ENCODE measurements around the gene RSAD1.

RSAD1 gene

DNA sequence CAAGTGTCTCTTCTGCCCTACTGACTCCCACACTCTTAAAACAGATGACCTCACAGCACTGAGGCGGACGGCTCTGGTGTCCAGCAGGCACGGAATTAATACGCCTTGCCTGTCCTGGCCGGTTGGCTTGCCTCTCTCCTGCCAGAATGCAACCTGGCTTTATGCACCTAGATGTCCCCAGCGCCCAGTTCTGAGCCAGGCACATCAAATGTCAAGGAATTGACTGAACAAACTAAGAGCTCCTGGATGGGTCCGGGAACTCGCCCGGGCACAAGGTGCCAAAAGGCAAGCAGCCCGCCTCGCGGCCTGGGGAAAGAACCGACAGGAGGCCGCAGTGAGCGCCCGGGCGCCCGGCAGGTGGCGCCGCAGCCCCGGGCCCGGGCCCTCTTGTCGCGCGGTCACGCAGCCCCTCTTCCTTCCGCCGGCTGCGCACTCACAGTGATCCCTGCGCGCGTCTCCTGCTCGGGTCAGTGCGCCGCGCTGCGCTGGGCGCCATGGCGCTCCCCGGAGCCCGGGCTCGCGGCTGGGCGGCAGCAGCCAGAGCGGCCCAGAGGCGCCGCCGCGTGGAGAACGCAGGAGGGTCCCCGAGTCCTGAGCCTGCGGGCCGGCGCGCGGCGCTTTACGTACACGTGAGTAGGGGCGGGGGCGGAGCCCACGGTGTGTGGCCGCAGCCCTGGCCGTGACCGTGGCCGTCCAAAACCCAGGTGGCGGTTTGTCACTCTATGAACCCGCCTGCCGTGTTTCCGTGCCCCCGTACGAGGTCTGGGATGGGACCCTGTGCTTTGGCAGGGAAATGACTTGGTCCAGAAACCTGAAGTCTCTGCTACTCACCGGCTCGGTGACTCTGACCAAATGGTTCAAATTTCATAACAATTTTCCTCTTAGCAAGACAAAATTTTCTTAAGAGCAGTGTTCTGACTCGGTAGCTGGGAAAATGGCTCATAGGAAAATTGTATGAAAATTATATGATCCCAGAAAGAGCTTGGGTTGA, at the start of gene RSAD1:
Gene RSAD1, plus strand, starts transcription at position 470 of the 991 bp plus-strand sequence. Its CDS starts 25 bp downstream, at position 495.
- Histone ChIP-seq H3K9ac (ENCODE audit: low read length) (peak within 1 kb of the TSS; percentile 78), H4K20me1 (ENCODE audit: low read depth, low read length) (no peaks in the 10 kb centered on the region), H3K9me3 (ENCODE audit: insufficient read depth, low read length) (no peaks in the 10 kb centered on the region), H3K27me3 (ENCODE audit: low read length) (no peaks in the 10 kb centered on the region), H3K9me2 (replicated peaks; ENCODE audit: insufficient read depth, low read length) (no peaks in the 10 kb centered on the region), H3K79me2 (ENCODE audit: insufficient read depth, low read length) (no peaks in the 10 kb centered on the region), H3K4me2 (ENCODE audit: low read depth, low read length, poor library complexity, severe bottlenecking) (peak within 1 kb of the TSS; percentile 98), H3K36me3 (ENCODE audit: low read length) (no peaks in the 10 kb centered on the region), H3F3A (ENCODE audit: insufficient read depth) (peaks cover 24% of the 10 kb centered on the region), H3K4me3 (ENCODE audit: insufficient read depth, low read length, poor library complexity, severe bottlenecking) (peak within 1 kb of the TSS; percentile 79), H3K27ac (ENCODE audit: low read depth, low read length) (peak within 1 kb of the TSS; percentile 70), H2AFZ (ENCODE audit: low read depth, low read length, severe bottlenecking) (peak within 1 kb of the TSS; percentile 96)
- TF ChIP-seq EZH2phosphoT487 (conservative IDR thresholded peaks at IDR 0.05; ENCODE audit: low read length) = no peak
- TF ChIP-seq, protein P1, sequence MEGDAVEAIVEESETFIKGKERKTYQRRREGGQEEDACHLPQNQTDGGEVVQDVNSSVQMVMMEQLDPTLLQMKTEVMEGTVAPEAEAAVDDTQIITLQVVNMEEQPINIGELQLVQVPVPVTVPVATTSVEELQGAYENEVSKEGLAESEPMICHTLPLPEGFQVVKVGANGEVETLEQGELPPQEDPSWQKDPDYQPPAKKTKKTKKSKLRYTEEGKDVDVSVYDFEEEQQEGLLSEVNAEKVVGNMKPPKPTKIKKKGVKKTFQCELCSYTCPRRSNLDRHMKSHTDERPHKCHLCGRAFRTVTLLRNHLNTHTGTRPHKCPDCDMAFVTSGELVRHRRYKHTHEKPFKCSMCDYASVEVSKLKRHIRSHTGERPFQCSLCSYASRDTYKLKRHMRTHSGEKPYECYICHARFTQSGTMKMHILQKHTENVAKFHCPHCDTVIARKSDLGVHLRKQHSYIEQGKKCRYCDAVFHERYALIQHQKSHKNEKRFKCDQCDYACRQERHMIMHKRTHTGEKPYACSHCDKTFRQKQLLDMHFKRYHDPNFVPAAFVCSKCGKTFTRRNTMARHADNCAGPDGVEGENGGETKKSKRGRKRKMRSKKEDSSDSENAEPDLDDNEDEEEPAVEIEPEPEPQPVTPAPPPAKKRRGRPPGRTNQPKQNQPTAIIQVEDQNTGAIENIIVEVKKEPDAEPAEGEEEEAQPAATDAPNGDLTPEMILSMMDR (IDR thresholded peaks at IDR 0.05; ENCODE audit: insufficient read depth, low read length, poor library complexity, severe bottlenecking) = peak; percentile 80

GRCh38 chr17:50429793-50430192, 48.9 kb upstream of the RSAD1 start:
- H2AFZ ChIP-seq (ENCODE audit: low read depth, low read length, severe bottlenecking) = no peak overlapping the region
- peaks cover 10% of the 10 kb centered on the region for H3F3A ChIP-seq (ENCODE audit: insufficient read depth)
- 0 out of 2 replicates have a peak, but pooled peaks cover 4% of the 10 kb centered on the region for H3K79me2 ChIP-seq (ENCODE audit: insufficient read depth, low read length)
- no peak overlapping the region for H3K27ac ChIP-seq (ENCODE audit: low read depth, low read length)
- H3K4me2 ChIP-seq (ENCODE audit: low read depth, low read length, poor library complexity, severe bottlenecking) = no peak overlapping the region
- H3K36me3 ChIP-seq (ENCODE audit: low read length) = no peaks in the 10 kb centered on the region
- H3K9ac ChIP-seq (ENCODE audit: low read length) = no peak overlapping the region
- no peak for TF ChIP-seq EZH2phosphoT487 (conservative IDR thresholded peaks at IDR 0.05; ENCODE audit: low read length)
- TF ChIP-seq, protein P1 (IDR thresholded peaks at IDR 0.05; ENCODE audit: insufficient read depth, low read length, poor library complexity, severe bottlenecking) = no peak
- H3K9me2 ChIP-seq (replicated peaks; ENCODE audit: insufficient read depth, low read length) = no peaks in the 10 kb centered on the region
- H4K20me1 ChIP-seq (ENCODE audit: low read depth, low read length) = no peaks in the 10 kb centered on the region
- no peaks in the 10 kb centered on the region for H3K27me3 ChIP-seq (ENCODE audit: low read length)
- no peak overlapping the region for H3K4me3 ChIP-seq (ENCODE audit: insufficient read depth, low read length, poor library complexity, severe bottlenecking)
- no peaks in the 10 kb centered on the region for H3K9me3 ChIP-seq (ENCODE audit: insufficient read depth, low read length)

- TF ChIP-seq, protein P1 (IDR thresholded peaks at IDR 0.05; ENCODE audit: insufficient read depth, low read length, poor library complexity, severe bottlenecking) = no peak
- no peak for TF ChIP-seq EZH2phosphoT487 (conservative IDR thresholded peaks at IDR 0.05; ENCODE audit: low read length)
- H3K4me2 ChIP-seq (ENCODE audit: low read depth, low read length, poor library complexity, severe bottlenecking) = no peak overlapping the region
These were observed 47.6 kb upstream of the RSAD1 start for GRCh38 chr17:50430821-50431618.

More at GRCh38 chr17:50430821-50431618, 47.6 kb upstream of the RSAD1 start:
- Histone ChIP-seq H3K9me3 (ENCODE audit: insufficient read depth, low read length) (no peaks in the 10 kb centered on the region), H4K20me1 (ENCODE audit: low read depth, low read length) (no peaks in the 10 kb centered on the region), H3K4me3 (ENCODE audit: insufficient read depth, low read length, poor library complexity, severe bottlenecking) (no peak overlapping the region), H3F3A (ENCODE audit: insufficient read depth) (peaks cover 10% of the 10 kb centered on the region), H3K9ac (ENCODE audit: low read length) (no peak overlapping the region), H2AFZ (ENCODE audit: low read depth, low read length, severe bottlenecking) (no peak overlapping the region), H3K36me3 (ENCODE audit: low read length) (no peaks in the 10 kb centered on the region), H3K79me2 (ENCODE audit: insufficient read depth, low read length) (0 out of 2 replicates have a peak, but pooled peaks cover 4% of the 10 kb centered on the region), H3K27me3 (ENCODE audit: low read length) (no peaks in the 10 kb centered on the region), H3K27ac (ENCODE audit: low read depth, low read length) (no peak overlapping the region), H3K9me2 (replicated peaks; ENCODE audit: insufficient read depth, low read length) (no peaks in the 10 kb centered on the region)
